Testis (tissue), 3 donors: ENCODE data around the gene MSI2. TPM values are rescaled to one million over a fixed set of nuclear protein-coding genes. Genes with fewer than 3 reads are reported as not detected.

Source experiments
- DNase-seq: peaks from one replicate; pipeline ENCODE4 v3.0.0-alpha.2; 2019
- H3K27ac ChIP-seq, 2 donors: fragments of 200-600 bp; sonication (generic); one replicate each; pipeline ENCODE4 v1.5.1; 2019
- H3K27me3 ChIP-seq: fragments of 200-600 bp; sonication (generic); one replicate; pipeline ENCODE4 v1.5.1; 2019
- H3K36me3 ChIP-seq: fragments of 200-600 bp; sonication (generic); one replicate; pipeline ENCODE4 v1.5.1; 2017; ENCODE audit warnings: low read depth; ENCODE audit errors: missing control alignments
- H3K4me1 ChIP-seq: fragments of 200-600 bp; sonication (generic); one replicate; pipeline ENCODE4 v1.5.1; 2019
- H3K4me3 ChIP-seq, 2 donors: fragments of 200-600 bp; sonication (generic); one replicate each; pipeline ENCODE4 v1.5.1; 2017 to 2019
- H3K9me3 ChIP-seq: fragments of 200-600 bp; sonication (generic); one replicate; pipeline ENCODE4 v1.5.1; 2017
- CTCF ChIP-seq, 3 experiments: fragments of 450-650 bp in 2 of 3; fragments of 200-600 bp in 1 of 3; sonication (generic) in 1 of 3; IDR thresholded peaks; one replicate each; pipeline ENCODE4 v1.5.1; 2016 to 2019; ENCODE audit warnings: antibody characterized with exemption in 3 of 3, mild to moderate bottlenecking in 2 of 3, moderate library complexity in 1 of 3
- POLR2A ChIP-seq: fragments of 450-650 bp; IDR thresholded peaks from one replicate; pipeline ENCODE4 v1.6.1; 2017; ENCODE audit warnings: antibody characterized with exemption, mild to moderate bottlenecking, moderate library complexity
- whole genome bisulfite sequencing, 2 donors: methylation state at CpG; one replicate each; pipeline ENCODE4 v1.1.5; 2018; 5-methylcytosine and 5-hydroxymethylcytosine counted together
- intact Hi-C: fragments of 100-400 bp; cut with DNase I; formaldehyde crosslinking; loops from one replicate; pipeline ENCODE4 v1.15.1; 2023; ENCODE audit warnings: low total_unique reads
- polyA plus RNA-seq: library from polyadenylated mRNA; stranded (reverse); fragments of 350-450 nt; fragmentation: Illumina TruSeq; extraction: RNeasy Lipid Tissue Mini Kit (QIAGEN cat#74804); gene quantifications from one replicate; pipeline ENCODE4 v1.2.3, GENCODE V29; 2014; ENCODE audit warnings: low read depth, low replicate concordance; ENCODE audit not compliant: insufficient read depth
- total RNA-seq, 2 donors: library from RNA; depleted of rRNA; stranded (reverse); fragments of >200 nt; gene quantifications; one replicate each; pipeline ENCODE4 v1.2.3, GENCODE V29; 2016

MSI2 gene
- total and polyA plus RNA-seq, 3 donors from 2014 or later: 46.5 to 106 (median 76.6) TPM

GRCh38 chr17:57309479-57309878 lies 53.2 kb downstream of the MSI2 start:
- peaks cover 4% of the 10 kb centered on the region for H3K4me1 ChIP-seq
- no peaks in the 10 kb centered on the region for H3K36me3 ChIP-seq
- intact Hi-C loops: no loop called here
- H3K4me3 ChIP-seq: no peak overlapping the region
- TF ChIP-seq POLR2A (no peak), CTCF (IDR thresholded peaks at IDR 0.05) (no peak)
- 70 to 82% methylated on average over 7 of the region's 7 CpGs for WGBS, 2 donors
- H3K9me3 ChIP-seq: no peaks in the 10 kb centered on the region
- no peak overlapping the region for H3K27ac ChIP-seq
- DNase-seq: no peak
- no peaks in the 10 kb centered on the region for H3K27me3 ChIP-seq

- Histone ChIP-seq H3K4me1 (peaks cover 4% of the 10 kb centered on the region), H3K27me3 (no peaks in the 10 kb centered on the region), H3K9me3 (no peaks in the 10 kb centered on the region), H3K36me3 (no peaks in the 10 kb centered on the region), H3K4me3 (no peak overlapping the region), H3K27ac (no peak overlapping the region)
- TF ChIP-seq POLR2A: no peak
- no peak for TF ChIP-seq CTCF (IDR thresholded peaks at IDR 0.05)
- 75 to 86% methylated on average over 10 of the region's 10 CpGs for WGBS, 2 donors
- DNase-seq: no peak
- intact Hi-C loops: no loop called here
Observed at GRCh38 chr17:57311281-57312216, 55.2 kb downstream of the MSI2 start.

- Histone ChIP-seq H3K36me3 (no peaks in the 10 kb centered on the region), H3K4me1 (peaks cover 4% of the 10 kb centered on the region), H3K27me3 (no peaks in the 10 kb centered on the region), H3K4me3 (no peak overlapping the region), H3K27ac (no peak overlapping the region), H3K9me3 (no peaks in the 10 kb centered on the region)
- no peak for DNase-seq
- intact Hi-C loops: no loop called here
- TF ChIP-seq CTCF (IDR thresholded peaks at IDR 0.05) (no peak), POLR2A (no peak)
- WGBS, 2 donors: 27 to 36% methylated on average over 2 of the region's 2 CpGs
Observed at GRCh38 chr17:57312242-57312641, 55.9 kb downstream of the MSI2 start.

GRCh38 chr17:57313097-57313835 lies 56.9 kb downstream of the MSI2 start:
- H3K4me1 ChIP-seq: peaks cover 4% of the 10 kb centered on the region
- no peaks in the 10 kb centered on the region for H3K9me3 ChIP-seq
- no peak for DNase-seq
- no peak overlapping the region for H3K4me3 ChIP-seq
- H3K27me3 ChIP-seq: no peaks in the 10 kb centered on the region
- no peaks in the 10 kb centered on the region for H3K36me3 ChIP-seq
- H3K27ac ChIP-seq: no peak overlapping the region
- 83 to 86% methylated on average over 12 of the region's 12 CpGs for WGBS, 2 donors
- TF ChIP-seq CTCF (IDR thresholded peaks at IDR 0.05) (no peak), POLR2A (no peak)
- intact Hi-C loops: no loop called here
